Mesenchymal stem cell (in vitro differentiated cells and primary cell): Measurements from ENCODE around the gene MYO1D.
A peak's percentile ranks its signal among the peaks of the same experiment; 100 is the strongest.

Experiments used
- DNase-seq: peaks from one replicate; pipeline ENCODE4 v3.0.0-alpha.2; 2013
- H2AFZ ChIP-seq: one replicate; pipeline ENCODE4 v1.6.1; 2013; ENCODE audit warnings: low read depth, mild to moderate bottlenecking, control low read depth, inconsistent platforms, low read length, moderate library complexity
- H2AK5ac ChIP-seq: 2 replicates; pipeline ENCODE4 v1.6.1; 2013; ENCODE audit warnings: low read length, moderate library complexity, mild to moderate bottlenecking, inconsistent platforms; ENCODE audit not compliant: severe bottlenecking
- H2BK120ac ChIP-seq: one replicate; pipeline ENCODE4 v1.6.1; 2013; ENCODE audit warnings: low read depth, mild to moderate bottlenecking, inconsistent platforms, low read length, moderate library complexity
- H2BK12ac ChIP-seq, 2 experiments: one replicate each; pipeline ENCODE4 v1.6.1; 2013; ENCODE audit warnings: inconsistent platforms in 2 of 2, low read length in 2 of 2, mild to moderate bottlenecking in 2 of 2, moderate library complexity in 2 of 2, control low read depth in 1 of 2
- H2BK15ac ChIP-seq: one replicate; pipeline ENCODE4 v1.6.1; 2013; ENCODE audit warnings: mild to moderate bottlenecking, low read depth, inconsistent platforms; ENCODE audit not compliant: poor library complexity, severe bottlenecking
- H2BK5ac ChIP-seq: 2 replicates; pipeline ENCODE4 v1.6.1; 2013; ENCODE audit warnings: low read depth, mild to moderate bottlenecking, low read length, control low read depth, inconsistent platforms; ENCODE audit not compliant: poor library complexity, severe bottlenecking
- H3K14ac ChIP-seq, 2 experiments: one replicate each; pipeline ENCODE4 v1.6.1; 2013; ENCODE audit warnings: inconsistent platforms in 2 of 2, low read length in 2 of 2, control low read depth in 1 of 2, mild to moderate bottlenecking in 1 of 2, moderate library complexity in 1 of 2
- H3K18ac ChIP-seq, 2 experiments: one replicate each; pipeline ENCODE4 v1.6.1; 2013; ENCODE audit warnings: inconsistent platforms in 2 of 2, low read length in 2 of 2, control low read depth in 1 of 2, low read depth in 1 of 2, mild to moderate bottlenecking in 1 of 2
- H3K23ac ChIP-seq, 2 experiments: one replicate each; pipeline ENCODE4 v1.6.1; 2013; ENCODE audit warnings: inconsistent platforms in 2 of 2, low read length in 2 of 2, mild to moderate bottlenecking in 2 of 2, moderate library complexity in 2 of 2, control low read depth in 1 of 2
- H3K27ac ChIP-seq: 2 replicates; pipeline ENCODE4 v1.5.1; 2013; ENCODE audit warnings: mild to moderate bottlenecking, moderate library complexity, low read length, control low read depth, inconsistent platforms; ENCODE audit not compliant: poor library complexity, severe bottlenecking
- H3K27me3 ChIP-seq, 2 experiments: 2 replicates each; pipeline versions ENCODE4 v1.6.1 to v1.7.0; 2013; ENCODE audit warnings: low read length in 2 of 2, mild to moderate bottlenecking in 2 of 2, moderate library complexity in 2 of 2, control low read depth in 1 of 2, inconsistent platforms in 1 of 2; ENCODE audit not compliant: control insufficient read depth in 1 of 2, insufficient read depth in 1 of 2
- H3K36me3 ChIP-seq, 2 experiments: 2 replicates each; pipeline versions ENCODE4 v1.6.1 to v1.7.0; 2013; ENCODE audit warnings: low read length in 2 of 2, control low read depth in 1 of 2, inconsistent platforms in 1 of 2, low read depth in 1 of 2, mild to moderate bottlenecking in 1 of 2; ENCODE audit not compliant: insufficient read depth in 2 of 2, control insufficient read depth in 1 of 2
- H3K4ac ChIP-seq, 2 experiments: one replicate each; pipeline ENCODE4 v1.6.1; 2013; ENCODE audit warnings: inconsistent platforms in 2 of 2, low read length in 2 of 2, mild to moderate bottlenecking in 2 of 2, moderate library complexity in 2 of 2, control low read depth in 1 of 2, low read depth in 1 of 2
- H3K4me1 ChIP-seq: 2 replicates; pipeline ENCODE4 v1.6.1; 2013; ENCODE audit warnings: low read depth, low read length, control low read depth; ENCODE audit not compliant: control insufficient read depth, insufficient read depth
- H3K4me2 ChIP-seq: 2 replicates; pipeline ENCODE4 v1.6.1; 2013; ENCODE audit warnings: low read length, mild to moderate bottlenecking, inconsistent platforms; ENCODE audit not compliant: poor library complexity, severe bottlenecking
- H3K4me3 ChIP-seq, 2 experiments: 2 replicates each; pipeline versions ENCODE4 v1.5.1 to v1.7.0; 2013; ENCODE audit warnings: low read length in 2 of 2, mild to moderate bottlenecking in 2 of 2, control low read depth in 1 of 2, low read depth in 1 of 2; ENCODE audit not compliant: insufficient read depth in 1 of 2
- H3K79me1 ChIP-seq: replicated peaks from 2 replicates; pipeline ENCODE4 v1.6.1; 2013; ENCODE audit warnings: mild to moderate bottlenecking, control low read depth, low read length, inconsistent platforms; ENCODE audit not compliant: poor library complexity, severe bottlenecking
- H3K9ac ChIP-seq: 2 replicates; pipeline ENCODE4 v1.7.0; 2013; ENCODE audit warnings: mild to moderate bottlenecking, low read length, moderate library complexity
- H3K9me3 ChIP-seq: 2 replicates; pipeline ENCODE4 v1.7.0; 2013; ENCODE audit warnings: mild to moderate bottlenecking, low read length; ENCODE audit not compliant: control insufficient read depth
- H4K8ac ChIP-seq: one replicate; pipeline ENCODE4 v1.6.1; 2013; ENCODE audit warnings: inconsistent platforms, mild to moderate bottlenecking, low read length, moderate library complexity
- H4K91ac ChIP-seq: one replicate; pipeline ENCODE4 v1.6.1; 2013; ENCODE audit warnings: mild to moderate bottlenecking, low read length, inconsistent platforms
- WGBS: methylation state at CpG from one replicate; pipeline ENCODE4 v1.1.7; 2013; ENCODE audit warnings: mixed read lengths; 5-methylcytosine and 5-hydroxymethylcytosine counted together

MYO1D gene

DNA sequence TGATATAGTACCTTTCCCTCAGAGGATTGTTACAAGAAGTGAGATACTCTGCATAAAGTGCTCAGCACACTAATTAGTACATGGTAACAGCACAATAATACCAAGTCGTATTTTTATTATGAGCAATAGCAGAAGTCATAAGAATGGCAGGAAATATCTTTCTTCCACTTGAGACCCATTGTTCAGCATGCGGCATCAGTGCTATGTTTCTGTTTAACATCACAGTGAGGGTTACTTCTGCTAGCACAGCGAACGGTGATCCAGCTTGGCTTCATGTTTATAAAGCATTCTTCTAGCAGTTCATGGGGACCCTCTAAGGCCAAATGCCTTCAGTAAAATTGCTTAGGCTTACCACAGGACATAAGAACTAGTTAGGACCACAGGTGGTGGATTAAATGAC, 83.1 kb downstream of the MYO1D start:
- H4K91ac ChIP-seq = no peak overlapping the region
- no peak overlapping the region for H3K27ac ChIP-seq
- H2AK5ac ChIP-seq = no peak overlapping the region
- H2BK120ac ChIP-seq = no peak overlapping the region
- WGBS = 75% methylated on average over 4 of the region's 4 CpGs
- DNase-seq = no peak
- H3K36me3 ChIP-seq = peaks cover 0 to 5% of the 10 kb centered on the region in 2 experiments
- no peak overlapping the region for H4K8ac ChIP-seq
- H2AFZ ChIP-seq = no peak overlapping the region
- H3K9ac ChIP-seq = no peak overlapping the region
- no peaks in the 10 kb centered on the region for H3K9me3 ChIP-seq
- H3K23ac ChIP-seq = no peak overlapping the region
- H3K4me1 ChIP-seq = no peaks in the 10 kb centered on the region
- H3K4me2 ChIP-seq = no peak overlapping the region
- no peak overlapping the region for H2BK12ac ChIP-seq
- no peak overlapping the region for H2BK5ac ChIP-seq
- H3K4ac ChIP-seq = no peak overlapping the region
- no peak overlapping the region for H3K4me3 ChIP-seq
- H3K27me3 ChIP-seq = no peaks in the 10 kb centered on the region
- H2BK15ac ChIP-seq = no peak overlapping the region
- H3K18ac ChIP-seq = no peak overlapping the region
- no peak overlapping the region for H3K14ac ChIP-seq
- H3K79me1 ChIP-seq = no peaks in the 10 kb centered on the region

DNA sequence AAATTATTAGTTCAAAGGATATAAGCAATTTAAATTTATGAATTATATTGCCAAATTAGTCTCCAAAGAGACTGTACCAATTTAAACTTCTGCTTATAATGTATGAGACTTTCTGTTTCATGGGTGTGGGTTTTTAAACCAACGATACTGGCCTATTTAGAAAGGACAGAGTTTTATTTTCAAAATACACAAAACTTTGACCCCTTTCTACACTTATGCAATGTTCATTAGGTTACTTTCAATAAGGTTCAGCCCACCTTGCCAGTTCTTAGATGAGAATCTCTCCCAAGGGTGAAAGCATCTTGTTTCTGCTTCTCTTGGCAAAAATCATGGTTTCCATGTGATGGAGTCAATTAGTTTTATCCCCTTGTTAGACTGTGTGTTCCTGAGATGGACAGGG, 84.7 kb downstream of the MYO1D start:
- Histone ChIP-seq H3K18ac (no peak overlapping the region), H3K9ac (no peak overlapping the region), H3K27me3 (no peaks in the 10 kb centered on the region), H3K79me1 (no peaks in the 10 kb centered on the region), H2BK15ac (no peak overlapping the region), H2BK5ac (no peak overlapping the region), H3K23ac (no peak overlapping the region), H2BK12ac (no peak overlapping the region), H3K27ac (no peak overlapping the region), H3K4ac (no peak overlapping the region), H3K36me3 (peaks cover 0 to 5% of the 10 kb centered on the region in 2 experiments), H3K4me1 (no peaks in the 10 kb centered on the region), H3K4me2 (no peak overlapping the region), H4K91ac (no peak overlapping the region), H2BK120ac (no peak overlapping the region), H3K4me3 (no peak overlapping the region), H3K14ac (no peak overlapping the region), H2AK5ac (no peak overlapping the region), H4K8ac (no peak overlapping the region), H3K9me3 (no peaks in the 10 kb centered on the region), H2AFZ (no peak overlapping the region)
- DNase-seq = no peak
- WGBS = 100% methylated on average over 1 of the region's 1 CpG

DNA sequence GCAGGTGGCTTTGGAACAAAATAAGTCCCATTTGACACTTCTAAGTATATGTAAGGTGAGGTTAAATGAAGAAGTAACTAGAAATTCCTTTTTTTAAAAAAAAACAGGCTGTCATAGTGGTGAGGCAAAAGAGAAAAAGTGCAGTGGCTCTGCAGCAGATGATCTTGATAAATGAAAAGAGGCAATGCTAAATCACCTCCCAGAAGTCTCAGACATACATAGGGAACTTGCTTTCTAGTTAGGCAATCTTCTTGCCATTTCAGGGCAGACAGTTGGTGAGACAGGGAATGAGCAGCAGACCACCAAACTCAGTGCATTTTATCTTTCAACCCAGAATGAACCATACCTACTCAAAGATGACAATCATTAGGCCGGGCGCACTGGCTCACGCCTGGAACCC, 90.8 kb downstream of the MYO1D start:
- H4K91ac ChIP-seq = no peak overlapping the region
- no peak overlapping the region for H3K14ac ChIP-seq
- no peak overlapping the region for H2AK5ac ChIP-seq
- H3K9ac ChIP-seq = no peak overlapping the region
- H2BK12ac ChIP-seq = no peak overlapping the region
- no peaks in the 10 kb centered on the region for H3K4me1 ChIP-seq
- H3K27me3 ChIP-seq = no peaks in the 10 kb centered on the region
- no peak overlapping the region for H3K4me3 ChIP-seq
- H3K79me1 ChIP-seq = no peaks in the 10 kb centered on the region
- H3K4me2 ChIP-seq = no peak overlapping the region
- no peak overlapping the region for H3K23ac ChIP-seq
- H2AFZ ChIP-seq = no peak overlapping the region
- H2BK120ac ChIP-seq = no peak overlapping the region
- H3K18ac ChIP-seq = no peak overlapping the region
- H3K4ac ChIP-seq = no peak overlapping the region
- WGBS = 96% methylated on average over 3 of the region's 3 CpGs
- no peak overlapping the region for H3K27ac ChIP-seq
- no peak overlapping the region for H2BK5ac ChIP-seq
- no peak for DNase-seq
- no peak overlapping the region for H2BK15ac ChIP-seq
- H3K9me3 ChIP-seq = no peaks in the 10 kb centered on the region
- no peaks in the 10 kb centered on the region for H3K36me3 ChIP-seq
- H4K8ac ChIP-seq = no peak overlapping the region

DNA sequence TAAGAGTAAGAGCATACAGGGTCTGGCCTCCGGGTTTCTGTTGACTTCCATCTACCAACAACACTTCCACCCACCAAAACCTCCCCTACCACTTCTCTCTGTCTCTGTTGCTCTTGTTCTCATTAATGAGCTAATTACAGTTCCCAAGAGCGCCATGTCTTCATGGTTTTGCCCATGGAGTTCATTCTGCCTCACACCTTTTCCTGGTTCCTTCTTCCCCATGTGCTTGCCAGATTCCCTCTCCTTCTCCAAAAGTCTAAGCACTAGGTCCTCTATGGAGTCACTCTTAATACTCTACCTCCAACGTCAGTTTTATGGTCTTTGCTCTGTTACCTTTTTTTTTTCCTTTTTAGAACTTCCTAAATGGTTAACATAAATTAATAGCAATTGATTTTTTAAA, 92.8 kb downstream of the MYO1D start:
- no peak overlapping the region for H3K18ac ChIP-seq
- no peak overlapping the region for H3K4me3 ChIP-seq
- no peak overlapping the region for H2BK15ac ChIP-seq
- no peak overlapping the region for H3K27ac ChIP-seq
- H3K4ac ChIP-seq = no peak overlapping the region
- H3K79me1 ChIP-seq = no peaks in the 10 kb centered on the region
- no peaks in the 10 kb centered on the region for H3K4me1 ChIP-seq
- peaks cover 0 to 10% of the 10 kb centered on the region in 2 experiments for H3K36me3 ChIP-seq
- DNase-seq = no peak
- H3K4me2 ChIP-seq = no peak overlapping the region
- H2BK5ac ChIP-seq = no peak overlapping the region
- 95% methylated on average over 2 of the region's 3 CpGs for WGBS
- no peaks in the 10 kb centered on the region for H3K27me3 ChIP-seq
- H2BK12ac ChIP-seq = no peak overlapping the region
- H4K8ac ChIP-seq = no peak overlapping the region
- H3K9me3 ChIP-seq = no peaks in the 10 kb centered on the region
- no peak overlapping the region for H4K91ac ChIP-seq
- H3K9ac ChIP-seq = peak overlapping the region; percentile 12
- H2BK120ac ChIP-seq = no peak overlapping the region
- H3K14ac ChIP-seq = no peak overlapping the region
- H2AFZ ChIP-seq = no peak overlapping the region
- no peak overlapping the region for H2AK5ac ChIP-seq
- no peak overlapping the region for H3K23ac ChIP-seq
